ENCODE measurements around the gene NAXE. TPM values are rescaled to one million over a fixed set of nuclear protein-coding genes. Genes with fewer than 3 reads are reported as not detected.
A peak's percentile ranks its signal among the peaks of the same experiment; 100 is the strongest.

The NAXE gene
- total and polyA plus RNA-seq, 2 of the 13 experiments (the other 11 are each of a cell fraction or from before 2014, with no cell fraction given) = 39.4 to 59.4 TPM

GRCh38 chr1:156625436-156626078 is 34.0 kb downstream of the NAXE start (continued):
- TF ChIP-seq ZNF609 (CRISPR knock-in tag; IDR thresholded peaks at IDR 0.05; ENCODE audit: borderline replicate concordance) (no peak), PHF21A (CRISPR knock-in tag; IDR thresholded peaks at IDR 0.05) (0 out of 2 replicates have a peak, but pooled peaks have one; percentile 34), RAD21 (CRISPR knock-in tag; IDR thresholded peaks at IDR 0.05) (peak; percentile 48; the same call in 1 of the 2 replicates), SKIL (CRISPR knock-in tag; IDR thresholded peaks at IDR 0.05; ENCODE audit: borderline replicate concordance) (0 out of 2 replicates have a peak, but pooled peaks have one; percentile 32), FOXK1 (CRISPR knock-in tag; IDR thresholded peaks at IDR 0.05; ENCODE audit: borderline replicate concordance, low read depth) (no peak), NRL (CRISPR knock-in tag; IDR thresholded peaks at IDR 0.05; ENCODE audit: borderline replicate concordance) (0 out of 2 replicates have a peak, but pooled peaks have one; percentile 2), ARID3A (IDR thresholded peaks at IDR 0.05; ENCODE audit: low read depth, low read length) (no peak), RBM39 (IDR thresholded peaks at IDR 0.05; ENCODE audit: low read depth, low read length, poor library complexity, severe bottlenecking) (peak; percentile 19), HMGXB4 (CRISPR knock-in tag; IDR thresholded peaks at IDR 0.05; ENCODE audit: borderline replicate concordance in 1 of 2, low read depth in 1 of 2) (peak in 1 of 2 experiments; percentile 47; a peak in 2 of 4 replicates), ZNF546 (CRISPR knock-in tag; conservative IDR thresholded peaks at IDR 0.05) (no peak), EZH2 (conservative IDR thresholded peaks at IDR 0.05; ENCODE audit: low read depth, low read length) (peak; percentile 87; the same call in 1 of the 2 replicates), ZNF562 (CRISPR knock-in tag; IDR thresholded peaks at IDR 0.05; ENCODE audit: borderline replicate concordance) (no peak), PRMT3 (CRISPR knock-in tag; IDR thresholded peaks at IDR 0.05; ENCODE audit: borderline replicate concordance, low read depth) (no peak), SIX4 (CRISPR knock-in tag; IDR thresholded peaks at IDR 0.05) (no peak)
- TF ChIP-seq, protein P1, sequence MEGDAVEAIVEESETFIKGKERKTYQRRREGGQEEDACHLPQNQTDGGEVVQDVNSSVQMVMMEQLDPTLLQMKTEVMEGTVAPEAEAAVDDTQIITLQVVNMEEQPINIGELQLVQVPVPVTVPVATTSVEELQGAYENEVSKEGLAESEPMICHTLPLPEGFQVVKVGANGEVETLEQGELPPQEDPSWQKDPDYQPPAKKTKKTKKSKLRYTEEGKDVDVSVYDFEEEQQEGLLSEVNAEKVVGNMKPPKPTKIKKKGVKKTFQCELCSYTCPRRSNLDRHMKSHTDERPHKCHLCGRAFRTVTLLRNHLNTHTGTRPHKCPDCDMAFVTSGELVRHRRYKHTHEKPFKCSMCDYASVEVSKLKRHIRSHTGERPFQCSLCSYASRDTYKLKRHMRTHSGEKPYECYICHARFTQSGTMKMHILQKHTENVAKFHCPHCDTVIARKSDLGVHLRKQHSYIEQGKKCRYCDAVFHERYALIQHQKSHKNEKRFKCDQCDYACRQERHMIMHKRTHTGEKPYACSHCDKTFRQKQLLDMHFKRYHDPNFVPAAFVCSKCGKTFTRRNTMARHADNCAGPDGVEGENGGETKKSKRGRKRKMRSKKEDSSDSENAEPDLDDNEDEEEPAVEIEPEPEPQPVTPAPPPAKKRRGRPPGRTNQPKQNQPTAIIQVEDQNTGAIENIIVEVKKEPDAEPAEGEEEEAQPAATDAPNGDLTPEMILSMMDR (CRISPR knock-in tag; IDR thresholded peaks at IDR 0.05) = peak; percentile 79

Data from HepG2 (cell line).